Tibial nerve (tissue), 3 donors: ENCODE data around the gene TMEM198.

Experiments used
- POLR2A ChIP-seq, 2 donors: fragments of 450-650 bp; IDR thresholded peaks; one replicate each; pipeline ENCODE4 v1.6.1; 2017; ENCODE audit warnings: antibody characterized with exemption in 2 of 2, mild to moderate bottlenecking in 2 of 2, moderate library complexity in 2 of 2
- TF ChIP-seq, protein P1 (sequence below), 5 experiments: fragments of 200-600 bp in 3 of 5; fragments of 450-650 bp in 2 of 5; sonication (generic) in 3 of 5; IDR thresholded peaks; one replicate each; pipeline ENCODE4 v1.5.1; 2016 to 2019; ENCODE audit warnings: antibody characterized with exemption in 5 of 5, mild to moderate bottlenecking in 3 of 5, moderate library complexity in 2 of 5

DNA sequence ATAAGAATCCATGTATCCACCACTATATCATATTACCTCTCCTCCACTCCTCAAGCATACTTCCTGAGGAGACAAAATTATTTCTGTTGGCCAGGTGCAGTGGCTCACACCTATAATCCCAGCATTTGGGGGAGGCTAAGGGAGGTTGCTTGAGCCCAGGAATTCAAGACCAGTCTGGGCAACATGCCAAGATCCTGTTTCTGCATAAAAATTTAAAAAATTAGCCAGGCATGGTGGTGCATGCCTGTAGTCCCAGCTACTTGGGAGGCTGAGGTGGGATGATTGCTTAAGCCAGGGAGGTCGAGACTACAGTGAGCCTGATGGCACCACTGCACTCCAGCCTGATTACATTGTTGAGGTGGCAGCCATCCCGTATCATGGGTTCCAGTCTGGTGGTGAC is 37.5 kb downstream of the TMEM198 start:
- no peak for TF ChIP-seq POLR2A (IDR thresholded peaks at IDR 0.05)
- TF ChIP-seq, protein P1, sequence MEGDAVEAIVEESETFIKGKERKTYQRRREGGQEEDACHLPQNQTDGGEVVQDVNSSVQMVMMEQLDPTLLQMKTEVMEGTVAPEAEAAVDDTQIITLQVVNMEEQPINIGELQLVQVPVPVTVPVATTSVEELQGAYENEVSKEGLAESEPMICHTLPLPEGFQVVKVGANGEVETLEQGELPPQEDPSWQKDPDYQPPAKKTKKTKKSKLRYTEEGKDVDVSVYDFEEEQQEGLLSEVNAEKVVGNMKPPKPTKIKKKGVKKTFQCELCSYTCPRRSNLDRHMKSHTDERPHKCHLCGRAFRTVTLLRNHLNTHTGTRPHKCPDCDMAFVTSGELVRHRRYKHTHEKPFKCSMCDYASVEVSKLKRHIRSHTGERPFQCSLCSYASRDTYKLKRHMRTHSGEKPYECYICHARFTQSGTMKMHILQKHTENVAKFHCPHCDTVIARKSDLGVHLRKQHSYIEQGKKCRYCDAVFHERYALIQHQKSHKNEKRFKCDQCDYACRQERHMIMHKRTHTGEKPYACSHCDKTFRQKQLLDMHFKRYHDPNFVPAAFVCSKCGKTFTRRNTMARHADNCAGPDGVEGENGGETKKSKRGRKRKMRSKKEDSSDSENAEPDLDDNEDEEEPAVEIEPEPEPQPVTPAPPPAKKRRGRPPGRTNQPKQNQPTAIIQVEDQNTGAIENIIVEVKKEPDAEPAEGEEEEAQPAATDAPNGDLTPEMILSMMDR (IDR thresholded peaks at IDR 0.05), result no peak
